ENCODE results near the gene EPHA4.

The EPHA4 gene

GRCh38 chr2:221608442-221608841 is 36.3 kb upstream of the EPHA4 start:
- WGBS, result no CpG with 5 or more reads among the region's 3 CpGs

DNA sequence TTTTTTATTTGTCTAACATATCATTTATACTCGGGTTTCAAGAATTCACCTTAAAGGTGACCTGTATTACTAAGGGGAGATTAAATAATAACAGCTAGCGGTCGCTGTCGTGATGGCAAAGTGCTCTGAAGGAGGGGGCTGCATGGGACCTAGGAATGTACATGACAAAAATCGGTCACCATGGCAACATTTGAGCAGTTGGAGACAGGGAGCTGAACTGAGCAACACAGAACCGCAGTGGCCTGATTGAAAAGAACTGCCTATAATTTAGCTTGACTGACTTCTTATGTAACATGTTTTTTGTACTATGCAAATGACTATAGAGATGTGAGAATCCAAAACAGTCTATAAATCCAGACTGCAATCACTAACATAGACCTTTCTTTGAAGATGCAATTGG is 34.3 kb upstream of the EPHA4 start:
- Histone ChIP-seq H3K79me1 (replicated peaks; ENCODE audit: low read length, poor library complexity, severe bottlenecking) (no peaks in the 10 kb centered on the region), H3K23ac (ENCODE audit: low read length in 2 of 2) (no peak overlapping the region), H2AFZ (ENCODE audit: low read depth, low read length) (no peak overlapping the region), H3K4ac (ENCODE audit: low read depth in 1 of 2, low read length in 2 of 2) (no peak overlapping the region), H3K9me3 (ENCODE audit: control insufficient read depth, low read length) (no peaks in the 10 kb centered on the region), H4K8ac (ENCODE audit: low read length) (no peak overlapping the region), H2BK12ac (ENCODE audit: low read length in 2 of 2) (no peak overlapping the region), H3K9ac (ENCODE audit: low read length) (no peak overlapping the region), H2BK5ac (ENCODE audit: low read depth, low read length, poor library complexity, severe bottlenecking) (no peak overlapping the region), H3K4me3 (ENCODE audit: insufficient read depth in 1 of 2, low read depth in 1 of 2, low read length in 2 of 2) (no peak overlapping the region), H2BK15ac (ENCODE audit: low read depth, poor library complexity, severe bottlenecking) (no peak overlapping the region), H3K36me3 (ENCODE audit: control insufficient read depth in 1 of 2, insufficient read depth in 2 of 2, low read depth in 1 of 2, low read length in 2 of 2) (no peaks in the 10 kb centered on the region), H4K91ac (ENCODE audit: low read length) (no peak overlapping the region), H2AK5ac (ENCODE audit: low read length, severe bottlenecking) (no peak overlapping the region), H2BK120ac (ENCODE audit: low read depth, low read length) (no peak overlapping the region), H3K14ac (ENCODE audit: low read length in 2 of 2) (no peak overlapping the region), H3K27ac (ENCODE audit: low read length, poor library complexity, severe bottlenecking) (no peak overlapping the region), H3K18ac (ENCODE audit: low read depth in 1 of 2, low read length in 2 of 2) (no peak overlapping the region), H3K4me2 (ENCODE audit: low read length, poor library complexity, severe bottlenecking) (no peak overlapping the region), H3K4me1 (ENCODE audit: control insufficient read depth, insufficient read depth, low read depth, low read length) (no peaks in the 10 kb centered on the region), H3K27me3 (ENCODE audit: control insufficient read depth in 1 of 2, insufficient read depth in 1 of 2, low read length in 2 of 2) (no peaks in the 10 kb centered on the region)
- DNase-seq, result no peak
- WGBS, result 84% methylated on average over 5 of the region's 6 CpGs

More at GRCh38 chr2:221608442-221608841, 36.3 kb upstream of the EPHA4 start:
- H2AFZ ChIP-seq (ENCODE audit: low read depth, low read length), result no peak overlapping the region
- no peaks in the 10 kb centered on the region for H3K9me3 ChIP-seq (ENCODE audit: control insufficient read depth, low read length)
- H4K8ac ChIP-seq (ENCODE audit: low read length), result no peak overlapping the region
- H3K4me1 ChIP-seq (ENCODE audit: control insufficient read depth, insufficient read depth, low read depth, low read length), result no peaks in the 10 kb centered on the region
- no peak overlapping the region for H2BK120ac ChIP-seq (ENCODE audit: low read depth, low read length)
- no peak overlapping the region for H3K18ac ChIP-seq (ENCODE audit: low read depth in 1 of 2, low read length in 2 of 2)
- no peak overlapping the region for H4K91ac ChIP-seq (ENCODE audit: low read length)
- H3K27ac ChIP-seq (ENCODE audit: low read length, poor library complexity, severe bottlenecking), result no peak overlapping the region
- H2AK5ac ChIP-seq (ENCODE audit: low read length, severe bottlenecking), result no peak overlapping the region
- H3K4me3 ChIP-seq (ENCODE audit: insufficient read depth in 1 of 2, low read depth in 1 of 2, low read length in 2 of 2), result no peak overlapping the region
- H3K9ac ChIP-seq (ENCODE audit: low read length), result no peak overlapping the region
- no peak overlapping the region for H2BK5ac ChIP-seq (ENCODE audit: low read depth, low read length, poor library complexity, severe bottlenecking)
- H3K4me2 ChIP-seq (ENCODE audit: low read length, poor library complexity, severe bottlenecking), result no peak overlapping the region
- H3K4ac ChIP-seq (ENCODE audit: low read depth in 1 of 2, low read length in 2 of 2), result no peak overlapping the region
- H3K23ac ChIP-seq (ENCODE audit: low read length in 2 of 2), result no peak overlapping the region
- DNase-seq, result no peak
- no peaks in the 10 kb centered on the region for H3K36me3 ChIP-seq (ENCODE audit: control insufficient read depth in 1 of 2, insufficient read depth in 2 of 2, low read depth in 1 of 2, low read length in 2 of 2)
- no peaks in the 10 kb centered on the region for H3K27me3 ChIP-seq (ENCODE audit: control insufficient read depth in 1 of 2, insufficient read depth in 1 of 2, low read length in 2 of 2)
- no peak overlapping the region for H2BK15ac ChIP-seq (ENCODE audit: low read depth, poor library complexity, severe bottlenecking)
- H3K14ac ChIP-seq (ENCODE audit: low read length in 2 of 2), result no peak overlapping the region
- no peaks in the 10 kb centered on the region for H3K79me1 ChIP-seq (replicated peaks; ENCODE audit: low read length, poor library complexity, severe bottlenecking)
- no peak overlapping the region for H2BK12ac ChIP-seq (ENCODE audit: low read length in 2 of 2)

GRCh38 chr2:221605751-221606240 is 33.7 kb upstream of the EPHA4 start:
- no peak overlapping the region for H2AFZ ChIP-seq (ENCODE audit: low read depth, low read length)
- H2AK5ac ChIP-seq (ENCODE audit: low read length, severe bottlenecking), result no peak overlapping the region
- no CpG with 5 or more reads among the region's 2 CpGs for WGBS
- no peak overlapping the region for H4K8ac ChIP-seq (ENCODE audit: low read length)
- H3K9ac ChIP-seq (ENCODE audit: low read length), result no peak overlapping the region
- H3K9me3 ChIP-seq (ENCODE audit: control insufficient read depth, low read length), result no peaks in the 10 kb centered on the region
- H4K91ac ChIP-seq (ENCODE audit: low read length), result no peak overlapping the region
- H3K14ac ChIP-seq (ENCODE audit: low read length in 2 of 2), result no peak overlapping the region
- H2BK15ac ChIP-seq (ENCODE audit: low read depth, poor library complexity, severe bottlenecking), result no peak overlapping the region
- H3K27me3 ChIP-seq (ENCODE audit: control insufficient read depth in 1 of 2, insufficient read depth in 1 of 2, low read length in 2 of 2), result no peaks in the 10 kb centered on the region
- no peaks in the 10 kb centered on the region for H3K4me1 ChIP-seq (ENCODE audit: control insufficient read depth, insufficient read depth, low read depth, low read length)
- H2BK120ac ChIP-seq (ENCODE audit: low read depth, low read length), result no peak overlapping the region
- no peaks in the 10 kb centered on the region for H3K79me1 ChIP-seq (replicated peaks; ENCODE audit: low read length, poor library complexity, severe bottlenecking)
- H3K4me3 ChIP-seq (ENCODE audit: insufficient read depth in 1 of 2, low read depth in 1 of 2, low read length in 2 of 2), result no peak overlapping the region
- no peak overlapping the region for H3K4me2 ChIP-seq (ENCODE audit: low read length, poor library complexity, severe bottlenecking)
- DNase-seq, result no peak
- H2BK5ac ChIP-seq (ENCODE audit: low read depth, low read length, poor library complexity, severe bottlenecking), result no peak overlapping the region
- no peaks in the 10 kb centered on the region for H3K36me3 ChIP-seq (ENCODE audit: control insufficient read depth in 1 of 2, insufficient read depth in 2 of 2, low read depth in 1 of 2, low read length in 2 of 2)
- H3K27ac ChIP-seq (ENCODE audit: low read length, poor library complexity, severe bottlenecking), result no peak overlapping the region
- no peak overlapping the region for H3K4ac ChIP-seq (ENCODE audit: low read depth in 1 of 2, low read length in 2 of 2)
- no peak overlapping the region for H3K18ac ChIP-seq (ENCODE audit: low read depth in 1 of 2, low read length in 2 of 2)
- no peak overlapping the region for H3K23ac ChIP-seq (ENCODE audit: low read length in 2 of 2)
- no peak overlapping the region for H2BK12ac ChIP-seq (ENCODE audit: low read length in 2 of 2)

DNA sequence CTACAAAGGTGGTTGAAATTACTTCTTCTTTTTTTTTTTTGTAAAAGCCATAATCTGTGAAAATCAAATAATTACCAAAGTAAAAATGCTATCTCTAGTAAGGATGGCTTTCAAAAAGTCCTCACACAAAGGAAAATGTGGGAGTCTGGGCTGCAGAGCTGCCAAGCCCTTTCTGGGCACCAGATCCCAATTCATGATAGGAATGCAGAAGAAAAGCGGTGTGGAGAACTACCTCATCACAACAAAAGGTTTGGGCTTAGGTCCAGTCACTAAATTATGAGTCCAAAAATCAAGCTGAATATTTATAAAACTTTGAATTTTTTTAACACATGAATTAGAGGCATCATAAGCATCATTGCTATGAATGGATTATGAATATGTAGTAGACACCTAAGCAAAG is 30.8 kb upstream of the EPHA4 start:
- no CpG with 5 or more reads among the region's 1 CpG for WGBS
- Histone ChIP-seq H3K4me3 (ENCODE audit: insufficient read depth in 1 of 2, low read depth in 1 of 2, low read length in 2 of 2) (no peak overlapping the region), H3K4me1 (ENCODE audit: control insufficient read depth, insufficient read depth, low read depth, low read length) (peaks cover 4% of the 10 kb centered on the region)

More for the DNA sequence above, 30.8 kb upstream of the EPHA4 start:
- Histone ChIP-seq H3K9ac (ENCODE audit: low read length) (no peak overlapping the region), H4K8ac (ENCODE audit: low read length) (no peak overlapping the region), H3K27ac (ENCODE audit: low read length, poor library complexity, severe bottlenecking) (no peak overlapping the region), H3K36me3 (ENCODE audit: control insufficient read depth in 1 of 2, insufficient read depth in 2 of 2, low read depth in 1 of 2, low read length in 2 of 2) (no peaks in the 10 kb centered on the region), H3K9me3 (ENCODE audit: control insufficient read depth, low read length) (no peaks in the 10 kb centered on the region), H2BK15ac (ENCODE audit: low read depth, poor library complexity, severe bottlenecking) (no peak overlapping the region), H3K27me3 (ENCODE audit: control insufficient read depth in 1 of 2, insufficient read depth in 1 of 2, low read length in 2 of 2) (no peaks in the 10 kb centered on the region), H3K79me1 (replicated peaks; ENCODE audit: low read length, poor library complexity, severe bottlenecking) (no peaks in the 10 kb centered on the region), H2AFZ (ENCODE audit: low read depth, low read length) (no peak overlapping the region), H3K4ac (ENCODE audit: low read depth in 1 of 2, low read length in 2 of 2) (no peak overlapping the region), H3K4me2 (ENCODE audit: low read length, poor library complexity, severe bottlenecking) (no peak overlapping the region), H3K23ac (ENCODE audit: low read length in 2 of 2) (no peak overlapping the region), H2BK120ac (ENCODE audit: low read depth, low read length) (no peak overlapping the region), H2BK5ac (ENCODE audit: low read depth, low read length, poor library complexity, severe bottlenecking) (no peak overlapping the region), H2BK12ac (ENCODE audit: low read length in 2 of 2) (no peak overlapping the region), H4K91ac (ENCODE audit: low read length) (no peak overlapping the region), H2AK5ac (ENCODE audit: low read length, severe bottlenecking) (no peak overlapping the region), H3K18ac (ENCODE audit: low read depth in 1 of 2, low read length in 2 of 2) (no peak overlapping the region), H3K14ac (ENCODE audit: low read length in 2 of 2) (no peak overlapping the region)
- DNase-seq, result no peak
